ENCODE measurements around the gene SAP30L.

DNA sequence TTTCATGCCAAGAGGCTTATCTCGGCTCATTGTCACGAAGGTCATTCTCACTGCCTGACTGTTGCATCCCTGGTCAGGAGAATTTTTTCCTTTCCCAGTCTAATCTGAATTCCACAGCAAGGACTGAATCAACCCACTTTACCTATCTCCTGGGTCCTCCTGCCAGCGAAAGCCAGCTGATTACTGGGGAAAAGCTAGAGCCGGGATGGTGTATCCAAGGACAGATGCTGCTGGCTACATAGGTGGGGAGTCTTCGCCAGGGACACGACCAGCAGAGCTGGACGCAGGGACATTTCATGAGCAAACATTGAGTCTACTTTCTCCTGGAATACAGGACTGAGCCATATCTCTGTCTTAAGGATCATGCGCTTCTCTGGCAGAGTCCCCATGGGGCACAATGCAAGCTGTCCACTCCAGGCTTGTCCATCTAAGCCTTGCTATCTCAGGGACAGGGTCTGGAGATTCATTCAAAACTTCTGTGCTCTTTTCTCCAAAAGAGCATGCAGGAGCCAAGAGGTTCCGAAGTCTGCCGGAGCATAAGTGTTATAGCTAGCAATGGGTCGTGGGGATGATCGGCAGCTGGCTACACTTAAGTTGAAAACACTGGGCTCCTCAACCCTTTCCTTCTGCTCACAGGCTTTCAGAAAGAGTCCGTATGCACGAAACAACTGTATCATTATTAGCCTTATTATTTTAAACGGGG lies 38.7 kb downstream of the SAP30L start:
- TF ChIP-seq, protein P1, sequence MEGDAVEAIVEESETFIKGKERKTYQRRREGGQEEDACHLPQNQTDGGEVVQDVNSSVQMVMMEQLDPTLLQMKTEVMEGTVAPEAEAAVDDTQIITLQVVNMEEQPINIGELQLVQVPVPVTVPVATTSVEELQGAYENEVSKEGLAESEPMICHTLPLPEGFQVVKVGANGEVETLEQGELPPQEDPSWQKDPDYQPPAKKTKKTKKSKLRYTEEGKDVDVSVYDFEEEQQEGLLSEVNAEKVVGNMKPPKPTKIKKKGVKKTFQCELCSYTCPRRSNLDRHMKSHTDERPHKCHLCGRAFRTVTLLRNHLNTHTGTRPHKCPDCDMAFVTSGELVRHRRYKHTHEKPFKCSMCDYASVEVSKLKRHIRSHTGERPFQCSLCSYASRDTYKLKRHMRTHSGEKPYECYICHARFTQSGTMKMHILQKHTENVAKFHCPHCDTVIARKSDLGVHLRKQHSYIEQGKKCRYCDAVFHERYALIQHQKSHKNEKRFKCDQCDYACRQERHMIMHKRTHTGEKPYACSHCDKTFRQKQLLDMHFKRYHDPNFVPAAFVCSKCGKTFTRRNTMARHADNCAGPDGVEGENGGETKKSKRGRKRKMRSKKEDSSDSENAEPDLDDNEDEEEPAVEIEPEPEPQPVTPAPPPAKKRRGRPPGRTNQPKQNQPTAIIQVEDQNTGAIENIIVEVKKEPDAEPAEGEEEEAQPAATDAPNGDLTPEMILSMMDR (IDR thresholded peaks at IDR 0.05), result no peak
- TF ChIP-seq POLR2A (IDR thresholded peaks at IDR 0.05), result no peak

All from Peyer's patch (tissue), 4 donors.